Glomerular visceral epithelial cell (primary cell): Measurements from ENCODE around the gene DEPDC4.
"Not testable (repeated sequence)": the region's sequence is repeated elsewhere in the genome, so short reads cannot be mapped to it uniquely, and the experiment has no call there.

ENCODE experiments used
- DNase-seq: peaks from one replicate; pipeline ENCODE4 v3.0.0-alpha.2; 2016; ENCODE audit errors: extremely low spot score

Gene DEPDC4

DNA sequence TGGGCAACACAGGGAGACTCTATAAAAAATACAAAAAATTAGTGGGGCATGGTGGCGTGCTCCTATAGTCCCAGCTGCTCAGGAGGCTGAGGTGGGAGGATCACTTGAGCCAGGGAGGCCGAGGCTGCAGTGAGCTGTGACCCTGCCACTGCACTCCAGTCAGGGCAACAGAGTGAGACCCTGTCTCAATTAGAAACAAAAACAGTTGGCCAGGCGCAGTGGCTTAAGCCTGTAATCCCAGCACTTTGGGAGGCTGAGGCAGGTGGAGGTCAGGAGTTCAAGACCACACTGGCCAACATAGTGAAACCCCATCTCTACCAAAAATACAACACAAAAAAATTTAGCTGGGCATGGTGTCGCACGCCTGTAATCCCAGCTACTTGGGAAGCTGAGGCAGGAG is 1.8 kb downstream of the DEPDC4 start:
- not testable (repeated sequence) for DNase-seq

DNA sequence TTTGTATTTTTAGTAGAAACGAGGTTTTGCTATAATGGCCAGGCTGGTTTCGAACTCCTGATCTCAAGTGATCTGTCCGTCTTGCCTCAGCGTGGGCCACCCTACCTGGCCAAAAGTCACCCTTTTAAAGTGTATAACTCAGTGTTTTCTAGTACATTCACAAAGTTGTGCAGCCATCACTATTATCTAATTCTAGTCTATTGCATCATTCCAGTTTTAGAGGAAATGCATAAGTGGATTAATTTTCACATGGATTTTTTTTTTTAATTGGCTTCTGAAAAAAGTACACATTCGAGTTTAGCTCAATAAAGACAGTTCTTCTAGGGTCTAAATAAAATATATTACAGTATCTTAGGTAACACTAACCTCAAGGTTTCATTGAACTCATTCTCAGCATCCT is 3.7 kb downstream of the DEPDC4 start:
- DNase-seq = no peak

DNA sequence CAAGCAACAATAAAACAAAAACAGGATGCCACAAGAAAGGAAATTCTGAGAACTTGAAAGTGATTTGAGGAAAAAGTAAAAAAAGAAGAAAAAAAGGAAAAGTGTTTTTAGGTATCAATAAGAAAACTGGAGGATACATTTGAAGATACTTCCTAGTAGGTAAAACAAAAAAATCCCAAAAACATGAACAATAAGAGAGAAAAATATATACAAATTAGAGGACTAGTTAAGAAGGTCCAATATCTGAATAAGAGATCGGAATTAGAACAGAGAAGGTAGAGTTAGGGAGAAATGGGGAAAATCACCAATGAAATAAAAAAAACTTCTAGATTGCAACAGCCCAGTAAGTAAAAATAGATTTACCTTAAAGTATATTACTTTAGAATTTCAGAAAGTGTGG is 8.8 kb downstream of the DEPDC4 start:
- no peak for DNase-seq

DNA sequence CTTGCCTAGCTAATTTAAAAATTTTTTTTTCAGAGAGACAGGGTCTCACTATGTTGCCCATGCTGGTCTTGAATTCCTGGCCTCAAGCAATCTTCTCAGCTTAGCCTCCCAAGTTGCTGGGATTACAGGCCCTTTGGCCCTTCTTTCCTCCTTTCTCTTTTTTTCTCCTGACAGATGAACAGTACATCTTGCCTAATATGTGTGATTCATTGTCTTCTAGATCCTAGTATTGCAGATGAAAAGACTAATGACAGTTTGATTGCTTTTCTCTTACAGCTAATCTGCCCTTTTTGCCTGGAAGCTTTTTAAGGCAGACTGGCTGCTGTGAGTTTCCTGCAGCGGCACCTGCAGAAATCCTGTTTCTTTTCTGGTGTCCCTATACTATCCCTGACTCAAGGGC is 12.0 kb downstream of the DEPDC4 start:
- DNase-seq = no peak

DNA sequence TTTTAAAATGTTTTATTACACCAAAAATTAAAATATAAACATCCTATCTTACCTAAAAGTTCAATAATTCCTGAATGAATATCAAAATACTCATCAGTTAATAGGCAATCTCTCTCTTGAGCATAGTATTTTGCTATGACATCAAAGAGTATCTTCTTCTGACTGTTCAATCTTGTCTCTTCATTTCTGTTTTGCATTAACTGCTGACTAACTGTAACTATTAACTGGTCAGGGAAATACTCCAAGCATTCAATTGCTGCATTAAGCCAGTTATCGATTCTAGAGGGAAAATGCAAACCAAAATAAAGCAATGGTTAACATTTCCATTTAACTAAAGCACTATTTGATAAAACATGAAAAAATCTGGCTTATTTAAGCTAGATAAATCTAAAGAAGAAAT is 13.4 kb downstream of the DEPDC4 start:
- no peak for DNase-seq

DNA sequence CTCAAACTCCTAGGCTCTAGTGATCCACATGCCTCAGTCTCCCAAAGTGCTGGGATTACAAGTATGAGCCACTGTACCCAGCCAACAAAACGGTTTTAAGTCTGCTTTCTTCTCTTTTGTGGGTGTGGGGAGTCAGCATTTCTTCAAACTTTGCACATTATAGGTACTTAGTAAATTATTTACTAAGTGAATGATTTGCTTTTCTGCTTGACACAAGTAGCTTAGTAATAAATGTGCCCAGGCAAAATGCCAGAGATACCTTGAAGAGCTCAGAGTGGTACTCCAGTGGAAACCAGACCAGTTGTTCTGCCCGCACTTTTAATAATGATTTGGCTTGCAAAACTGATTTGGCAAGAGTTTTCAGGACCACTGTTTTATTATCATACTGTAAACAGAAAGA is 15.0 kb downstream of the DEPDC4 start:
- DNase-seq = peak; percentile 61

DNA sequence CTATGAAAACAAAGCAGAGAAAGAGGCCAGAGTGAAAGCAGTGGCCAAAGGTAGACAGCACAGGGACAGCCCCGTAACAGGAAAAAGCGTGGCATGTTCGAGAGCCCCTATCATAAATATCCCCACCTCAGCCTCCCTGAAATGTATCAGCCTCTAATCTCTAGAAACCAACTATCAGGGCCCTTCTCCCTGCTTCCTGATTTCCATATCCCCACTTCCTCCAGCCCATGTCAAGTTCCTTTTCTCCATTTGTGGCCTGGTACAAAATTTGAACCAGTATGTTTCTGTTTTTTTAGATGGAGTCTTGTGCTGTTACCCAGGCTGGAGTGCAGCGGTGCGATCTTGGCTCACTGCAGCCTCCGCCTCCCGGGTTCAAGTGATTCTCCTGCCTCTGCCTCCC is 16.9 kb downstream of the DEPDC4 start:
- DNase-seq = no peak

DNA sequence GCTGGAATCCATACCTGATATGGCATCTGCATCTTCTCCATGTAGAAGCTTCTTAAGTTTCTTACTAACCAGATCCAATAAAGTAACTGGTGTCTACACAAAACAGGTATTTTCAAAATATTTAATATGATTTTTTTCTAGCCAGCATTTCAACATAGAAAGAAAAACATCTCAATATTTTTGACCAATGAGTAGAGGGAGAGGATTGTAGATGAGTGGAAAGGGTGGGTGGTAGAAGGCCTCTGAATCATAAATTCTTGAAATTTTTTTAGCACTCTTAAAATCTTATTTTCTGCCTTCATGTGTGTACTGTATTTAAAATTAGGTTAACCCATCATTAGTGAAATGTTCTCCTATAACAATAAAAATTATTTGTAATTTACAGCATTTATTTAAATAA is 18.0 kb downstream of the DEPDC4 start:
- no peak for DNase-seq

DNA sequence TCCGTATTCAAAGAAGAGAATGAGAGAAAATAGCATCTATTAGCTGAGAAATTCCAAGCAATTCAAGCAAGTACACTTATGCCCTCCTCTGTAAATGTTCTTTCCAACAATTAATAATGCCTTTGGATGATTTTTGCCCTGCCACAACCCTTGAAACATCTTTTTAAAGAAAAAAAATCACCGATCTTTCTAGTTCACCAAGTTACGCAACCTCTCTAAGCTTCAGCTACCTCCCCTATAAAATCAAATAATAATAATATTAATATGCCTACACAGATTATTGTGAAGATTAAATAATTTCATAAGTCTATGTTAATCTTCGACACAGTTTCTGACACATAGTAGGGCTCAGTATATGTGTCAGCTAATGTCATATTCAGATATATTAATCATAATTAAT is 19.1 kb downstream of the DEPDC4 start:
- no peak for DNase-seq

DNA sequence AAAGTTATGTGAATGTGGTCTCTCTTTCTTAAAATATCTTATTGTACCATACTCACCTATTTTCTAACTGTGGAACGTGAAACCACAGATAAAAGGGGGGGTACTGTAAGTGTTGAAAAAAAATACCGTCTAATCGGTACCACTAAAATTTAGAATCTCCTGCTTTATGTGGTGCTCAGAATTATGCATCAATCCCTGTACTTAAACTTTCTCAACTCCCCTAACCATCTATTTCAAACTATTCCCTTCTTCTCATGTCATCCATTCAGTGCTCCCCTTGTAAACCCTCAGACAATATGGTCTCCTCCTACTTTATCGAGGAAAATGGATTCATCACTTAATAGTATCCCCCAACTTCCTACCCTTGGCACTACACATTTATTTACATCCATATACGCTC is 23.7 kb downstream of the DEPDC4 start:
- no peak for DNase-seq

DNA sequence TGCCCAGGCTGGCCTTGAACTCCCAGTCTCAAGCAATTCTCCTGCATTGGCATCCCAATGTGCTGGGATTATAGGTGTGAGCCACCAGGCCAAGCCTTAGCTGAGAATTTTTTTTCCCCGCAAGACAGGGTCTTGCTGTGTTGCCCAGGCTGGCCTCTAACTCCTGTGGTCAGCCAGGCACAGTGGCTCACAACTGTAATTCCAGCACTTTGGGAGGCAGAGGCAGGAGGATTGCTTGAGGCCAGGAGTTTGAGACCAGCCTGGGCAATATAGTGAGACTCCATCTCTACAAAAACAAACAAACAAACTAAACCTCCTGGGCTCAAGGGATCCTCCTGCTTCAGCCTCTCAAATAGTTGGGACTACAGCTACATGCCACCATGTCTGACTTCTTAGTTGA is 27.3 kb downstream of the DEPDC4 start:
- no peak for DNase-seq

DNA sequence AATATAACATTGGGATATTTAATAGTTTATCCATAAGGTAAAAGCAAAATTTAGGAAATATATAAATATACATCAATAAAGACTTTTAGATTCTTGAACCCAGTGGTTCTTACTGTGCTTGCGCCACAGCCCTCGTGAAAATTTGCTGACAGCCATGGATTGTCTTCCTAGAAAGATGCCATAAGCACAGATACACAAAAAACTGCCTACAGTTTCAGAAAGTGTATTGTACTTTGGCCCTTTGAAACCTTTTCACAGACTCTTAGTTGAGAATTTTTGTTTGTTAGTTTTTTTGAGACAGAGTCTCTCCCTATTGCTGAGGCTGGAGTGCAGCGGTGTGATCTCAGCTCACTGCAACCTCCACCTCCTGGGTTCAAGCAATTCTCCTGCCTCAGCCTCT is 28.1 kb downstream of the DEPDC4 start:
- DNase-seq = no peak

DNA sequence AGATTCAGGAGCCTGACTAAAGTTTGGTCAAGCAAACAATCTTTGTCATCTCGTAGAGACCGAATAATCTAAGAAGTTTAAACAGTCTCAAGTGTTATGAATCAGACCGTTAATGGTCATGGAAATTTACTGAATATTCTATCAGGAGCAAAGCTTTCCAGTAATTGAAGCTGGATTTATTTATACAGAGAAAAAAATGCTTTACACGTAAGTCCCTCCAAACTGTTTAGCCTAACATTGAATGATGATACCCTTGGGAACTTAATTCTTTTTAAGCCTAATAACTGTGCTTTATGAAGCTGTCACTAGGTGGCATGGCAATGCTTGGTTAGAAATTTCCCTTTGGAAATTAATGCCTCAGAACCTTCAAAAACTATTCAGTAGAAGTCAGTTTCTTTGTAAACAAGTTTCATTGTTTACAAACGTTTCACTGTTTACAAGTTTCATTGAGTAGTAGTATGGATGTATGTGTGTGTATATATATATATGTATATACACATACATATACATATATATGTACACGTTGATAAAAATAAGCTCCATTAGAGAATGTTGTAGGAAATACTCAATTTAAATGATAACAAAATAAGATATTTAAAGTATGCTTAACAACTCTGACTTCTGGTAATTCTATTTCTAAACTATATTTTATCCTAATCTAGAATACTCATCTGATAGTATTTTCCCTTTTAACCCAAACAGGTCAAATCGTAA is 32.1 kb downstream of the DEPDC4 start:
- peak; percentile 25 for DNase-seq

DNA sequence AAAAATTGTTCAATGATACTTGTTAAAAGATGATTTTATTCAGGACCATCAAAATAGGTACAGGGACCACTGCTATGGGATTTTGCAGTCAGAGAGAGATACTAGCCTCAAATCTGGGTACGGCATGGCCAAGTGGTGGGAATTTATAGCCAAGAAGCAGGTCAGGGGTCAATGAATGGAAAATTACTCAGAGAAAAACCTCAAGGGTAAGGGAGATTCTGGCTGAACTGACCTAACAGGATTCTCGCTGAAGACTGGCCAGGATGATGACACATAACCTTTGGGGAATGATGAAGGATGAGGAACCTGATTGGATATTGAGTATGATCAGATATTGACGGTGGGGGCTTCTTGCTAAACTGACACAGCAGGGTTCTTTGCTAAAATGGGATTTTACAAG is 32.7 kb downstream of the DEPDC4 start:
- no peak for DNase-seq

DNA sequence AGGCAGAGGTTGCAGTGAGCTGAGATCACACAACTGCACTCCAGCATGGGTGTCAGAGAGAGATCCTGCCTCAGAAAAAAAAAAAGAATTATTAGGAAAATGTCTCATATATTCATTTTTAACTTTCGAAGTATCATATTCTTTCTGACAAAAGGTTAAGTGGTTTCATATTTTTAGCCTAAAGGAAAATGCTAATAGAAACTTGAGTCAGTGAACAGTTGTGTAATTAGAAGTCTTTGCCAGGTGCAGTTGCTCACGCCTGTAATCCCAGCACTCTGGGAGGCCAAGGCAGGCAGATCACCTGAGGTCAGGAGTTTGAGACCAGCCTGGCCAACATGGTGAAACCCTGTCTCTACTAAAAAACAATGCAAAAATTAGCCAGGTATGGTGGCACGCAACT is 35.0 kb downstream of the DEPDC4 start:
- not testable (repeated sequence) for DNase-seq

DNA sequence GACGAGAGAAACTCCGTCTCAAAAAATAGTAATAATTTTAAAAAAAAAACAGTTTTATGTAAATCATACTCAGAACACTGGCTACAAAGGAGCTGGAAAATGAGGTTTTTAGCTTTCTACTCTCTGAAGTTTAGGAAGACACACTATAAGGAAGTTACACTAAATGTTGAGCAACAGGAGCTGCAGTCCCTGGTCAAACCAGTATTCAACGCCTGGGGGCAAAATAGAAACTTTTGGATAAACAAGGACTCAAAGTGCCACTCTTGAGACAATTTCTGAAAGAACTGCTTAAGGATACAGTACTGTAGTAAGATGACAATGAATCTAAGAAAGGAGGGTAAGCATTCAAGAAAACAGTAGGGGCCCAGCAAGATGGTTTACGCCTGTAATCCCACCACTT is 37.0 kb downstream of the DEPDC4 start:
- DNase-seq = no peak

DNA sequence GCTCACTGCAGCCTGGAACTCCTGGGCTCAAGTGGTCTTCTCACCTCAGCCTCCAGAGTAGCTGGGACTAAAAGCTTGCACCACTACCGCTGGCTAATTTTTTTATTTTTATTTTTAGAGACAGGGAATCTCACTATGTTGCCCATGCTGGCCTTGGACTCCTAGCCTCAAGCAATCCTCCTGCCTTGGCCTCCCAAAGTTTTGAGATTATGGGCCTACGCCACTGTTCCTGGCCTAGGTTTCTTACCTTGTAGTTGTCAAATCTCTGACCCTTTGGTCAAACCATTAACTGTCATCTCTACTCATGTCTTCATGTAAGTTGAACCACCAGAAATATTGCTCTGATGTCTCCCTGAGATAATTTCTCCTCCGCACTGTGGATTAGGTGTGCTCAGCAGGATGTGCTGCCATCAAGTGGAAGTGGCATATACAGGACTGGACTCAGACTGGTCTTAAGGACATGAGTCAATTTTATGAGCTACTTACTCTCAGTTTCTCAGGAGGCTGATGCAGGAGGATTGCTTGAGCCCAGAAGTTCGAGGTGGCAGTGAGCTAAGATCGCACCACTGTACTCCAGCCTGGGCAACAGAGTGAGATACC is 37.7 kb downstream of the DEPDC4 start:
- no peak for DNase-seq

DNA sequence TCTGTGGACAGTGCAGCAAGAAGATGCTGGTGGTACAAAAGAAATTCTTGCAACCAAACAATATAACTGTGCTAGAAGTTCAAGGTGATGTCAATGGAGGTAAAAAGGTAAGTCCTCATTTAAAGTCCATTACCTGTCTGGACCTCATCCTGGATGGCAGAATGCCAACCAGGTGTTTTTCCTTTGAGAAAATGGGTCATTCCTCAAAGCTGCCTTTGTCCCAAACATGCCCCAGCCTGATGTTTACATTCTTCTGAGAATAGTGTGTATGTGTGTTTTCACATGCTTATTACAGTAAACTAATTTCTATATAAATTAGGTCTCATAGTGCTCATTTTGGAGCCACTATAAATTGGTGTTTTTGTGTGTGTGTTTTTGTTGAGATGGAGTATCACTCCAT is 41.4 kb downstream of the DEPDC4 start:
- no peak for DNase-seq

DNA sequence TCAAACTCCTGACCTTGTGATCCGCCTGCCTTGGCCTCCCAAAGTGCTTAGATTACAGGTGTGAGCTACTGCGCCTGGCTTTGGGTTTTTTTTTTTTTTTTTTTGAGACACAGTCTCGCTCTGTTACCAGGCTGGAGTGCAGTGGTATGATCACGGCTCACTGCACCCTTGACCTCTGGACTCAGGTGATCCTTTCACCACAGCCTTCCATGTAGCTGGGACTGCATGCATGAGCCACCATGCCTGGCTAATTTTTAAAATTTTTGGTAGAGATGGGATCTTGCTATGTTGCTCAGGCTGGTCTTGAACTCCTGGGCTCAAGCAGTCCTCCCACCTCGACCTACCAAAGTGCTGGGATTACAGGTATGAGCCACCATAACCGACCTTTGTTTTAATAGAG is 44.7 kb downstream of the DEPDC4 start:
- not testable (repeated sequence) for DNase-seq

DNA sequence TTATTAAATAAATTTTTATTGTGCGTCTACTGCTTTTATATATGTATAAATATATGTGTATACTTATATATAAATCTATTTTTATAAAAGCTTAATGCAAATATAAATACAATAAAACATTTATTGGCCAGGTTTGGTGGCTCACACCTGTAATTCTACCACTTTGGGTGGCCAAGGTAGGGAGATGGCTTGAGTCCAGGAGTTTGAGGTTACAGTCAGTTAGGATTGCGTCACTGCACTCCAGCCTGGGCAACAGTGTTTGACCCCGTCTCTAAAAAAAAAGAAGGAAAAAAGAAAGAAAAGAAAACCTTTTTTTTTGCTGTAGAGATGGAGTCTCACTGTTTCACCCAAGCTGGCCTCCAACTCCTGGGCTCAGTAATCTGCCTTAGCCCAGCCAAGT is 45.4 kb downstream of the DEPDC4 start:
- no peak for DNase-seq

DNA sequence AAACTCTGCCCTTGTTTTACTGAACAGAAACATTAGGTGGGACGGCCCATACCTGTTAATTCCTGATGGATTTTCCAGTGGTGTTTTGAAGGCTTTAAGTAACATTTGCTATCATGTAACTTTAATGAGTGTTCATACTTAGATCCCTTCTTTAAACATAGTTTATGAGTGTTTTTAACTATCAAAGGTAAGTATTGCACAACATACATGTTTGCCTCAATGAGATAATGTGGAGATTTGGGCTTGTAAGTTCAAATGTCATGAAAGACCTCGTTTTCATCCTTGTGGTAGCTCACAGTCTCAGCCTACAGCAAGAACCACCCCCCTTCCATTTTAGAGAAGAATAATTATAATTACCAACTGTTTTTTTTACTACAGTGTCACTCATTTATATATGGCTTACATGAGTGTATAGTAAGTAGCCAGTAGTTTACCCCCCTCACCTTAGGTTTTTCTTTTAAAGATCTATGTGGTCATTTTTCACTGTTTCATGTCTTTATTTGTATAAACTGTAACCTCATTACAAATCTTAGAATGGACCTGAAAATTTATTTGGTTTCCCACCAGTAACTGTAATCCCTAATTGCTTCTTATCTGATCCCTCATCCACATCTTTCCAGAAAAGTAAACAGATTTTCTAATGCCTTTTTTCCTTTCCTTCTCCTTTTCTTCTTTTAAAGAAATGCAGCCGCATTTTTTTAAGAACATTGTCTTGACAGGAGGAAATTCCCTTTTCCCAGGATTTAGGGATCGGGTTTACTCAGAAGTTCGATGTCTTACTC is 47.4 kb downstream of the DEPDC4 start:
- no peak for DNase-seq

DNA sequence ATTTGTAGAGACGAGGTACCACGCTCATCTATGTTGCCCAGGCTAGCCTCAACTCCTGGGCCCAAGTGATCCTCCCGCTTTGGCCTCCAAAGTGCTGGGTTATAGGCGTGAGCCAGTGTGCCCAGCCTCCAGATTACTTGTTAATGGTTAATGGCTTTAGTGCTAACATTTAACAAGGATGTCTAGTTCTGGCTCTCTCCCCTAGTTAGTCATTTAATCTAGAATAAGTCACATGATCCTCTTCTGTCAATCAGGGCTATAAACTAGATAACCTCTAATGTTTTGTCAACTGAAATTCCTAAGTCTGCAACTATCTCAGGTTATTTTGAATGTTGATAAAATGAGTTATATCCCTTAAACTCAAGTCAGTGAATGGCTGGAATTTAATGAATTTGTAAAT is 50.5 kb downstream of the DEPDC4 start:
- no peak for DNase-seq

DNA sequence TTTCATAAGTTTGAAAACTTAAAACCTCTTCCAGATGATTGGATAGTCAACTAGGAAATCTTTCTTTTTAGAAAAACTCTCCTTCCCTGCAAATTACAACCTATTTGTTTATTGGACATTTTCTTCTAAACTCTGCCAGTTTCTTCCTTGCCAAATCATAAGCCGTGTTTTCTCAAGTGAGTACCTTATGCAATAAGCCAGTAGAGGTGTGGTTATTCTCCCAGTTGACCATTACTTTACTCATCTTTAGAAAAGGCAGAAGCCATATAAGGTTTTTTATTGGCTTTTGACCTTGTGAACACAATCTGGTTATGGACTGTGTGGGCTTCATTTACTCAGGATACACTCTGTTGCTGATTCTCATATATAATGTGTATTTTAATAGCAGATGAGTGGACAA is 51.7 kb downstream of the DEPDC4 start:
- DNase-seq = no peak
